ENCODE data around the gene PDE4D.

The PDE4D gene

DNA sequence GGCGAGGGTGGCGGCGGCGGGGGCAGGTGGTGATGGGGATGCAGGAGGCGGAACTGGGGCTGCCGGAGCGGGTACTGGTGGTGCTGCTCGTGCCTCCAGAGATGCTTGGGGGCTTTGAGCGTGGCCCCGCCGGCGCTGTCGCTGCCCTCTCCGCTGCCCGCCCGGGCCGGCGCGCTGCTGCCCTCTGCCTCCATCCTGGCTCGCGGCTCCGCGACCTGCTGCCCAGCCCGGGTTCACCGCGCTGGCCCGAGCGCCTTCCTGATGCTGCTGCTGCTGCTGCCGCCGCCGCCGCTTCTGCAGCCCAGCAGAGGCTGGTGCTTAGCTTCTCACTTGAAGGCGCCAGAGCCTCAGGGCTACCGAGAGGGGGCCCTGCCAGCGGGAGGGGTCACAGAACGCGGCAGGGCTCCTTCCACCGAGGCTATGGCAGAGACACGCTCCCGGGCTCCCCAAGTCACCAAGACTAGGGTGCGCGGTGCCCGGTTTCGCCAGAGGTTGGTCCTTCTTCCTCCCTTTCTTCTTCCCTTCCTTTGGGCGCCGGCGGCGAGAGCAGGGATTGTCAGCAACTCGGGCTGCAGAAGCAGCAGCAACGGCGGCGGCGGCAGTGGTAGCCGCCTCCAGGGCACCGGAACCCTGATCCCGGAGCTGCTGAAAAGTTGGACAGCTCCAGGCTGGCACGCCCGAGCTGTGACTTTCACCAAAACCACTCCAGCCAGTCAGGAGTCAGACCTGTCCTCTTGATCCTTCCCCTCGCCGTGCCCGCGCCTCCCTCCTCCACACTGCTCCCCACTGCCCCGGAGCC, at the start of gene PDE4D:
Gene PDE4D (minus strand): TSS at position 298 of the 799 bp plus-strand sequence.
- peak in 1 of 2 experiments; percentile 16 for DNase-seq

DNA sequence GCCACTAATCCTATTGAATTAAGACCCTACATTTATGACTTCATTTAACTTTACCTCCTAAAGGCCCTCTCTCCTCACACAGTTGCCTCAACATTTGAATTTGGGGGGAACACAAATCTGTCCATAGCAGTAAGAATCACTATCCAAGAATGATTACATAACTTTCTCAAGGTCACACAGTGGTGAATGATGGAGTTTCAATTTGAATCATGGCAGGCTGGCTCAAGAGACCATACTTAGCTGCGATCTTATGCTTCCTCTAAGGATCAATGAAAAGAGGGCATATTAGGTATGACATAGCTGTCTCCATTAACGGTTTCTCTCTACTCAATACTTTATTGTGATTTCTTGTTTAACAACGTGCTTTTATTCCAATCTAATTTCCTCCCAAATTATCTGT, 44.1 kb upstream of the PDE4D start:
- DNase-seq, result no peak

DNA sequence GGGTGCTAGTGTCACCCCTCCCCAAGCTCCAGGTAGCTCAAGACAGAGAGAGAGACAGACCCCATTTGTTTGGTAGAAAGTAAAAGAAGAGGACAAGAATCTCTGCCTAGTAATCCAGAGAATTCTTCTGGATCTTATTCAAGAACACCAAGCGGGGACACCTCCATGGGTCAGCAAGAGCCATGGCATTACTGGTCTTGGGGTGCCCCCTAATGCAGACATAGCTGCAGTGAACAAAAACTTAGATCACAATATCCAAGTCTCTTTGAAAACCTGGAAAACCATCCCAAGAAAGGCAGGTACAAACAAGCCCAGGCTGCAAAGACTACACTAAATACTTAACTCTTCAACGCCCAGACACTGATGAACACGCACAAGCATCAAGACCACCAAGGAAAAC, 29.9 kb upstream of the PDE4D start:
- no peak for DNase-seq

DNA sequence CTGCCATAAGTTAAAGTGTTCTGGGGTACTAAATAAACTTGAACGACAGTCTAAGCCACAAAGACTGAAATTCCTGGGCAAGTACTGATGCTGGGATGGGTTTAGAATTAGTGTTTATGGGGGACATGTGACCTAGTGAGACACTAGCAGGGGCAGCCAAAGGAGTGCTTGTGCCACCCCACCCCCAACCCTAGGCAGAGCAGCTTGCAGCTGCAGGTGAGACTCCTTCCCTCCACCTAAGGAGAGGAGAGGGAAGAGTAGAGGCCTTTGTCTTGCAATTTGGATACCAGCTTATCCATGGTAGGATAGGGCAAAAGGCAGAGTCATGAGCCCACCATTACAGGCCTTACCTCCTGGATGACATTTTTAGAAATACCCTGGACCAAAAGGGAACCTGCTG, 28.7 kb upstream of the PDE4D start:
- DNase-seq, result no peak

DNA sequence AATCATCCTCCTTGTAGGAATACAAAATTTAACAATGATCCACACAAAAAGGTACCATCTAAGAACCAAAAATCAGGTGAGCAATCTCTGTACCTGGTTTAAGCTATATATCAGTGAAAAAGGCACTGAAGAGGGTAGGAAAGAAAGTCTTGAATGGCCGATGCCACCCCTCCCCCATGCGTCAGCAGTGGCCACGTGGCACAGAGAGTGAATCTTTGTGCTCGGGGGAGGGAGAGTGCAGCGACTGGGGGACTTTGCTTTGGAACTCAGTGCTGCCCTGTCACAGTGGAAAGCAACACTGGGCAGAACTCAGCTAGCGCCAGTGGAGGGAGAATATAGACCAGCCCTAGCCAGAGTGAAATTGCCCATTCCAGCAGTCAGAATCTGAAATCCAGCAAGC, 28.3 kb upstream of the PDE4D start:
- no peak for DNase-seq

DNA sequence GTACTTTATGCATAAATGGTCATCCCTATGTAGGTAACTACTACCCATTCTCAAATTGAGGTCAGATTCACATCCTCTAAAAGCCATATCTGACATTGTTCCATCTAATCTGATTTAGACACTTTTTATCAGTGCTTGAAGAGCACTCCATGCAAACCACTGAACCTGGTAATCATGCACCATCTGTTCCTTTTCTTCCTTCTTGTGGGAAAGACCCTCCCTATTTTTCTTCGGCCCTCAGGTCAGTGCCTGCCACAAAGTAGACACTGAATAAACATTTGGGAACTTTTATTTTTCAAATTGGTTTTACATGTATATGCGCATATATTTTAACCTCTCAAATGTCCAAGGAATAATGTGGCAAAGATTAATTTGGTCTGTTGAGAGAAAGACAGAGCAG, 26.0 kb upstream of the PDE4D start:
- no peak for DNase-seq

DNA sequence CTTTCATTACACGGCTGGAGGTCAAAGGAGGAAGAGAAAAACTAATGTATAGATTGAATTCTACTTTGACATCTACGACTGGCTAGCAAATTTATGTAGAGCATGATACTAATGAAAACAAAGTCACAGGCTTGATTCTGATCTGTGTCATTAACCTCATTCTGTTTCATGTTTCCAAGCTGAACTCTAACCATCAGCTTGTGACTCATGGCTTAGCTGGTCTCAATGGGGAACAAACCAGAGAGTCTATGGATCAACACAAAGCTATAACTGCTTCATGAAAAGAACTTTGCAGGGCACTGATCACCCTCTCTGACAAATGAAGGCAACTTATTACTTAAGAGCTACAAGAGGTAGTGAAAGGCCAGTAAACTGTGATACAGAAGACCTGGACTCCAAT, 23.6 kb upstream of the PDE4D start:
- no peak for DNase-seq

DNA sequence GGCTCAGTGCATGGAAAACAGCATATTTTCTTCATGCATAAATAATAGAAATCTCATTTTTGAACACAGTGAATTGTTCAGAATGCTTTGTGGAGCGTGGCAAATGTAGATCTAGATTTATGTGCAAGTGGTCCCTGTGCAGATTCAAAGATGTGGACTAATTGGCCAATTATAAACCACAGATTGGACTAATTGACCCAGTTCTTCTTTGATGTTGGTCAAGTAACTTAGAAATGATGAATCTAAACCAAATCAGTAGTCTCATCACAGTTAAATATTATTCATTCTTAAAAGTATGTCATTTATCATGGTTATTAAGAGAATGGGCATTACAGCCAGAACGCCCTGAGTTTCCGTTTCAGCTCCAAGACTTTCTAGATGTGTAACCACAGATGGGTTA, 11.7 kb upstream of the PDE4D start:
- DNase-seq, result no peak

DNA sequence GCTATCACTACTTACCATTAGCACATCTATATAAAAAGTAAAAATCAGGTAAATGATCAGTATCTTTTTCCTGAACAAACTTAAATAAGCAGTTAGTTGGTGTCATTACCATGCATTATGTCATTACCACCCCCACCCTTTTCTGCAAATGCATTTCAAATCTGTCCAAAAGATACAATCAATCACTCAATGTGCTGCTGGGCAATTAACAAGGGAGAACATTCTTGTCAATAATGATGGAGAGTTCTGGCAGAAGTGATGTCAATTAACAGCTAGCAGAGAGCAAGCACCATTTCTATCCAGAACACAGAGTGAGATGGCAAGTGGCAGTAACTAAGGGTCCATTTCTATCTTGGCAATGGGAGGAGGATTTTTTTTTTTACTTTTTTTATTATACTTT, 3.5 kb upstream of the PDE4D start:
- DNase-seq, result no peak

DNA sequence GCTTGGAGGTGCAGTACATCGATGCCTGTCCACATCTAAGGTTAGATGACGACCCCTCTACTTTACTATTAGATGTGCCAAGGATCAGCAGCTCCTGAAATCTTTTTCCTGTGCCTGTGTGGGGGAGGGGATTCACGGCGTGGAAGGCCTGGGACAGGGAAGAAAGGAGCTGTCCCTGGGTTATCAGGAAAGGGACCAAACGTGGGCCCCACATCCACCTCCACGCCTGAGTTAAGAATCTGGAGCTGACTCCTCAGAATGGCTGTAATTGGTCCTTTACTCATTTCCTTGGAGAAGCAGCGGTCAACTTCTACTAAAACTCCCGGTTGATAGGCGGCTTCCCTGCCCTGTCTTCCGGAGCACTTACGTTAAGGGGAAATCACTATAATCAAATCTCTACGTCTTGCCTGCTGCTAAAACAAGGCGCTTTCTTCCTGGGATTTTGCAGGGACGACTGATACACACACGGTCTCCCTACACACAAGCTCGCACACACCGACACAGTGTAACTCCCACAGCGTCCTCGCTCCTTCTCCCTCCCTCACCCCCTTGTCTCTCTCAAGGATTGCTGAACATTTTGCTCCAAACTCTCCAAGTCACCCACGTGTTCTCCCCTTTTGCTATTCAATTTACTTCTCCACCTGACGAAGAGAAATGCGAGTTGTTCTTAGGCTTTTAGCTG, 1.4 kb downstream of the PDE4D start:
- no peak for DNase-seq

DNA sequence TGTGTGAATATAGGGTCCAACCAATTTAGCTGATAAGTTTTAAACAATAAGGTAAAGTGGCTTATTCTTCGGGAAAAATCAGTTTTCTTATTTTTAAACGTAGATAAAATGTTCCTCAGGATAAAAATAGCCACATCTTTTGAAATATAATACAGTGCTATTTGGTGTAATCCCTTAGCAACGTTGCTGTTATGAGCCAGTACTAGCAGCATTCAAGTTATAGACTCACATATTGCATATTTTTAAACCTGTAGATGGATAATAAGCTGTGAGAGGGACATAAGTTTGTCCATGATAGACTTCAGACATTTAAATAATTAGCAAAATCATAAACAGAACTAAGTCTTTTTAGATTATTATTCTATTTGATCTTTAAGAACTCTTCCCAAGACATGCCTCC, 6.3 kb downstream of the PDE4D start:
- no peak for DNase-seq

DNA sequence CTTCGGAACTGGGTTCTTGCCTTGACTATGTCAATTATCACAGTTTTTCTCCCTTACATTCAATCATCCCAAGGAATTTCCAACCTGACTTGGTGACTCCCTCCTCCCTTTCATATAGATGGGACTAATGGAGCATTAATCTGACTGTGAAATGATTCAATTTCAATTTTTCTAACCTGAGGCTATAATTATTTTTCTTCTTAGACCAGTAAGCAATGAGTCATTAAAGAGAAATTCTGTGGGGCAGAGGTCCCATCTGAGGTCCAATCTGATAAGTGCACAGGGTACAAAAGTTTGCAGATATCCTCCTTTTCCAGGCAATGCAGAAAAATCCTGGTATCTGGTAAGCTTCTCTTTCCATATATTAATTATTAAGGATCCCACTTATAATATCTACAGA, 18.9 kb downstream of the PDE4D start:
- no peak for DNase-seq

DNA sequence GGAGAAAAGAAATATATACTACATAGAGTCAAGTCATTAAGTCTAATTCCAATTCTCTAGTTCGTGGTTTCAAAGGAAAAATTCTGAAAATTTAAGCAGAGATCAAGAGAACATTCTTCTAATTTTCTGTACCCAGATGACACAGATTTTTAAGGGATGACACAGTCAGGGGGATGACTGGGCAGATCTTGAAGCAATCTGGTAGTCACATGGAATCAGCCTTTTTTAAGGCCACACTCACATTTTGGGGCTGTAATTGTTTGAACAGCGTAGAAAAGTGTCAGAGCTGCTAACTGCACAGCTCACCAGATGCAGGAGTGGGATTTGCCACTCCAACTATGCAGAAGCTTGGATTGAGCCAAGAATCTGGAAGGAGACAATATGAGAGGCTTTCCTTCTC, 20.4 kb downstream of the PDE4D start:
- no peak for DNase-seq

DNA sequence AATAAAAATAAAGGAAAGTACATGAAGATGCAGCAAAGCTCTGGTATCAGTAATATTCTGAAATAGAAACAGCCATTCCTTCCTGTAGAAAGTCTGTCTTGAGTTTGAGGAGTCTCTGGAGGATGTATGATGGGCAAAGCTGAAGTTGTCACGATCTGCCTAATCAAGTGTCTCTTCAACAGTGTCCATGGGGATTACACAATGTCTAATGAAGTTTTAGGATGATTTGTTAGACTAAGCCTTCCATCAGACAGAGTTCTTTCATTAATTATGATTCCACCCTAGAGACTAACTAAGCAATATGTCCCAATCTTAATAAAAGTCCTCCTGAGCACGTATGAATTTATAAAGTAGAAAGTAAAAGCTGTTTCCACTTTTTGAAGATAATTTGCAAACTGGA, 26.9 kb downstream of the PDE4D start:
- DNase-seq, result no peak

DNA sequence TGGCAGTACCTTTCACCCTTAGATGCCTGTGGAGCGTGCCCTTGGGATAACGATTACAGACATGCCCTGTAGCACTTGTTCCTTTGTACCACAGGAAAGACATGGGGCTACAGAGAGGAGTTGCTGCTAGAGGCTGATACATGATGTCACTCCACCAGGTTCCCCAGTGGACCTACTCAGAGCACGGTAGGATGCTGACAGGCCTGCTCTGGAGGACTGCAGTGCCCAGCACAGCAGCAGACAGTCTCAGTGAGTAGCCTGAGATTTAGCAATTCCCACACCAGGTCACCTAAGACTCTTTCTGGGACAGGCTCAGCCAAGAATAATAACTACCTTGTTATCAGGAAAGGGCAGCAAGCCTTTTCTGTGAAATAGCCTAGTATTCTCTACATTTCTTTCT, 28.8 kb downstream of the PDE4D start:
- no peak for DNase-seq

DNA sequence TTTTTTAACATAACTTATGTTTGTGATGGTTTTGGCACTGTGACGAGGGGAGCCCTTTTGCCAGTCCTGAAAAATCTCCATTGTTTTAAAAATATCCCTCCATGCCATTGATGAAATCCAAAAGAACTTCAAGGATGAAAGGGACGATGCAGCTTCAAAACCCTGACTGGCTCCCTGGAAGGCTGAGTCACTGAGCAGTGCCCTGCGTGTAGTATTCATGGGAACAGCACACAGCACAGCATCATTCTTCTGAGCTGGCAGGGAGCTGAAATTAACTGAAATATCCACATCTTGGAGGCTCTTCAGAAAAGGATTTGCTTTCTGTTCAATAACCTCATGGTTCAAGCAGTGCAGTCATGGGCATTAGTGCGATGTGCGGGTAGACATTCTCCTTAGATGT, 29.7 kb downstream of the PDE4D start:
- no peak for DNase-seq

DNA sequence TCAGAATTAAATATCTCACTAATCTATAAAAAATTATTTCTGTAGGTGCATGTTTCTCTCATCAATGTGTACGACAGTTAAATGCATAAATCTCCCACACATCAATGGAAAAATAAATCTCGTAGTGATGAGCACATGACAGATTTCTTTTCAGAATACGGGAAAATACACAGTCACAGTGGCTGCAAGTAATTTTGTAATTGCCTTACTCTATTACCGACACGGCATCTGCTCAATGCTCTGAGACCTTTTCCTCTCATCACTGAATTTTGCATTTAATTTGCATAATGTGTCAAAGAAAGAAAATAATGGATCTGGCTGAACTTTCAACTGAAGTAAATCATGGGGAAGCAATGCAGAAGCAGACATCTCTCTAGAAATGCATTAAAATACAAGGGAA, 37.2 kb downstream of the PDE4D start:
- DNase-seq, result peak; percentile 3 to 35

DNA sequence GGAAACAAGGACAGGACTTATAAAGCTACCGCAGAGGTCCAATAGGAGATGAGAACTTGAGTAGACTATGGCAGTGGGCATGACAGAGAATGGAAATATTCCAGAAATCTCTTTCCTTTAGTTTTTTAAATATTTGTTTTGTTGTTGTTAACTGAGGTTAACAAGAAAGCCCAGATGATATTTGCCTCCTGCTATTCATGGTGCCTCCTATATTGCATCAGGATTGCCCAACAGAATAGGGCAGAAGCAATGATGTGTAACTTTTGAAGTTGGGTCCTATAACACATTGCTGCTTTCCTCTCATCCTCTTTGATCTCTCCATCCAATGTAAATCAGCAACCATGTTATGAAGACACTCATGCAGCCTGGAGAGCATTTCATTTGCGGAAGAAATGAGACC, 42.8 kb downstream of the PDE4D start:
- no peak for DNase-seq

DNA sequence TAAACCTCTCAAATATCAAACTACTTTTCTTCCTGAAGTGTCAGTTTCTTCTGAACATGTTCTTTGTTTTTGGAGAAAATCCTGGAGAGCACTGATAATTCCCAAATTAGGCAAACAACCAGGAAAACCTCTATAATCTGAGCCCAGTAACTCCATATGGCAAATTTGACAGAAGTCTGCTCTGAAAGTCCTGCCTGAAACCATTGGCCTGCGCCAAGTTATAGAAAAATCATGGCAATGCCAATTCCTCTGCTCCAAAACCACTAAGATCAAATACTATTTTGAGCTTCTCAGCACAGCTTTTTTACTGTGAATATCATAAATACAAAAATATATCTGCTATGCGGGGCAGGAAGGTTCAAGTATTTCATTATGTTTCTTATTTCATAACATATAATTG, 45.9 kb downstream of the PDE4D start:
- DNase-seq, result no peak

DNA sequence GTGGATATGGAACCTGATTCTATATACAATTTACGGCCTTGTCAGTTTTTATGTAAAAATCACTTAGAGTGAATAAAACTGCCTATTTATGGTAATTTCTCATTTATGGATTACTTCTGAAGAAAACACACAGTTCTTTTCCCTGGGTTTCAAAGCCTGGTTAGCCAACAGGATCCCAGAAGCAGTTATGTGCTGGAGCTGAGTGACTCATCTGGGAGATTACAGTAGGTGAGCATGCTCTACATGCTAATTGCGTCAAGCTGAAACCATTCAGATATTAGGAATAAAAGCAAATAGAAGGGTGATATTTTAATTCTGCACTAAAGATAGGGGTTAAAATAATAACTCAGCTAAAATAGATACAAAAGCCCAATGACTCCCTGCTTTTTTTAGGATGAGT, 47.8 kb downstream of the PDE4D start:
- DNase-seq, result no peak

DNA sequence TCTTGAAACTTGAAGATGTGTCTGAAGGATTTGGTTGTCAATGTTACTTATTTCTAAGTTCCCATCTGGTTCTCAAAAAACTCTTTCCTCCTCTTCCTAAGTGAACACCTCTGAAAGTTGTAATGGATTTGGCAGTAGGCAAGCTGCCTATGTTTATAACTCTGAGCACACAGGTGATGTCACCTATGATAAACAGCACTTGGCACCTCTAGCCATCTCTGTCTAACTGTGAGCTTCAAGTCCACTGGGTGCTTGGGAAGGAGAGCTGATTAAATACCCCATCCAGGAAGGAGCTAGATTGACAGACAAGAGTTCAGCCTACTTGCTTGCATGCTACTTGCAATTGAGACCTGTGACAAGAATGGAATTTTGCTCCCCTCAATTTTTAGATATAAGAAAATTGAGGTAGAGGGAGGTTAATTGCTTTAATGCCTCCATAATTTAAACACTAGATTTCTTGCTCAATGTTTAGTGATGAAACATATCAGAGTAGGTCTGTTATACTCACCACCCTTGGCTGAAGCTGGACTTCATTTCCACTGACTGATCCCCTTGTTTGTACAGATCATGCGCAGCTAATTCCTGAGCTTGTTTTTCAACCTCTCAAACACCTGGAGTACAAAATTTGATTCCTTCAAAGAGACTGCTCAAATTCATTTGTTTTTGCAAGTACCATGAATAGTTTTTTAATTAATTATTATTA, 49.9 kb downstream of the PDE4D start:
- DNase-seq, result no peak

DNA sequence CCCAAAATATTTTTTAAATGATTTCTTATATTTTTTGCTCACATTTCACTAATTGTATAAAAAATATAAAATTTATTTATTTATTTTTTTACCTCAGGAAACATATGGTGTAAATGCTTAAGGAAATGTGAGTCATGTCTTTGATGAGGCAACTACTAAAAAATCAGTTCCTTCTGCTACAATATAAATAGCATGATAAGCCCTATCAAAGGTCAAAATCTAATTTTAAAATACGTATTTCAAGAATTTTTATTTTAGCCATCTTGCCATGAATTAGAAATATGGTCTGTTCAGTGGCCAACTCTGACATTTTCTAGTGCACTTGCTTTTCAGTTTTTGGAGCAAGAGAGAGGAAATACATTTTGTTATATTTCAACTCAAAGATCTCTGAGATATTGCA, 50.5 kb downstream of the PDE4D start:
- no peak for DNase-seq

DNA sequence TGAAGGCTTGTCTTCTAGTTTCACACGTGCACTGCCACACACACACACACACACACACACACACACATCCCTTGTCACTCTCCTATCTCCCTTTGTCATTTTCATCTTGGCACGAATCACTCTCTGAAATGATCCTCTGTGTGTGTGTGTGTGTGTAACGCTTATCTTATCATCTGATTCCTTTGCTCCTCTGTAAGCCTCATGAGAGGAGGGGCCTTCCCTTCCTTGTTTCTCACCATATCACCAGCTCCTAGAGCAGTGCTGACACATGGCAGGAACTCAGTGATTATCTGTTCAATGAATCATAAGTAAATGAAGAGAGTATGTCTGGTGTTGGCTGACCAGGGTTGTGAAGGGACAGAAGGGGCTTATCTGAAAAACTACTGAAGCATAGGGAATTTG, 53.3 kb downstream of the PDE4D start:
- no peak for DNase-seq

DNA sequence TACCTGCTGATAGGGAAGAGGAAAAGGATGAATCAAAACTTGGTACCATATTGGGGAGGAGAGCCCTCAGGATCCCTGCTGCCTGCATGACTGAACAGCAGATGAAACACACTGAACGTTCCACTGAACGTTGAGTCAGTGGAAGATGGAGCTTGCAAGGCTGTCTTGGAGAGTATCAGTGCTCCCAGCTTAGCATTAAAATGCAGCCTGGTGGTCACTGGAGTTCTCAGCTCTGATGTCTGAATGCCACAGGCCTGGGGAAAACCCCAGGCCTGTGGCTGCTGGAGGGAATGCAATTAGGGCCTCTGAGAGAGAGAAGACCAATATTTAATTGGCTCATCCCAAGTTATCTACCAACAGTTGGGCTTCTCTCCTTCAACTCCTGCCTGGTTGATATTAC, 54.5 kb downstream of the PDE4D start:
- no peak for DNase-seq
